Muscle of leg (tissue), 11 donors: ENCODE measurements around the gene TMEM100. TPM values are rescaled to one million over a fixed set of nuclear protein-coding genes. Genes with fewer than 3 reads are reported as not detected.

Source experiments
- DNase-seq: peaks from one replicate; pipeline ENCODE4 v3.0.0; 2013
- H3K27ac ChIP-seq: one replicate; pipeline ENCODE4 v1.5.1; 2013; ENCODE audit warnings: mild to moderate bottlenecking, low read length, control low read depth
- H3K27me3 ChIP-seq: one replicate; pipeline ENCODE4 v1.6.1; 2013; ENCODE audit warnings: low read length; ENCODE audit not compliant: control insufficient read depth, insufficient read depth
- H3K36me3 ChIP-seq: one replicate; pipeline ENCODE4 v1.6.1; 2013; ENCODE audit warnings: low read length; ENCODE audit not compliant: control insufficient read depth, insufficient read depth
- H3K4me1 ChIP-seq: one replicate; pipeline ENCODE4 v1.6.1; 2013; ENCODE audit warnings: low read length; ENCODE audit not compliant: control insufficient read depth, insufficient read depth
- H3K4me3 ChIP-seq: one replicate; pipeline ENCODE4 v1.5.1; 2013; ENCODE audit warnings: low read length, control low read depth
- H3K9me3 ChIP-seq: replicated peaks from 2 replicates; pipeline ENCODE4 v1.6.1; 2013; ENCODE audit warnings: low read depth, low read length; ENCODE audit not compliant: control insufficient read depth
- WGBS: methylation state at CpG from one replicate; pipeline ENCODE4 v1.1.5; 2013; ENCODE audit warnings: missing lambda C conversion rate; ENCODE audit not compliant: insufficient coverage; 5-methylcytosine and 5-hydroxymethylcytosine counted together
- polyA plus RNA-seq, 8 donors: library from polyadenylated mRNA; unstranded; fragments of 120-200 nt; gene quantifications; one replicate each; pipeline versions ENCODE4 v1.2.1 to v1.2.3, GENCODE V29; 2013; ENCODE audit warnings: inconsistent platforms in 1 of 8, low replicate concordance in 1 of 8; ENCODE audit not compliant: insufficient read length in 8 of 8, insufficient read depth in 1 of 8
- total RNA-seq: library from RNA; stranded (reverse); fragments of 120-200 nt; gene quantifications from one replicate; pipeline ENCODE4 v1.2.4, GENCODE V29; 2013

The TMEM100 gene
- total and polyA plus RNA-seq, 9 donors, result 4.5 to 11.2 (median 9.1) TPM

DNA sequence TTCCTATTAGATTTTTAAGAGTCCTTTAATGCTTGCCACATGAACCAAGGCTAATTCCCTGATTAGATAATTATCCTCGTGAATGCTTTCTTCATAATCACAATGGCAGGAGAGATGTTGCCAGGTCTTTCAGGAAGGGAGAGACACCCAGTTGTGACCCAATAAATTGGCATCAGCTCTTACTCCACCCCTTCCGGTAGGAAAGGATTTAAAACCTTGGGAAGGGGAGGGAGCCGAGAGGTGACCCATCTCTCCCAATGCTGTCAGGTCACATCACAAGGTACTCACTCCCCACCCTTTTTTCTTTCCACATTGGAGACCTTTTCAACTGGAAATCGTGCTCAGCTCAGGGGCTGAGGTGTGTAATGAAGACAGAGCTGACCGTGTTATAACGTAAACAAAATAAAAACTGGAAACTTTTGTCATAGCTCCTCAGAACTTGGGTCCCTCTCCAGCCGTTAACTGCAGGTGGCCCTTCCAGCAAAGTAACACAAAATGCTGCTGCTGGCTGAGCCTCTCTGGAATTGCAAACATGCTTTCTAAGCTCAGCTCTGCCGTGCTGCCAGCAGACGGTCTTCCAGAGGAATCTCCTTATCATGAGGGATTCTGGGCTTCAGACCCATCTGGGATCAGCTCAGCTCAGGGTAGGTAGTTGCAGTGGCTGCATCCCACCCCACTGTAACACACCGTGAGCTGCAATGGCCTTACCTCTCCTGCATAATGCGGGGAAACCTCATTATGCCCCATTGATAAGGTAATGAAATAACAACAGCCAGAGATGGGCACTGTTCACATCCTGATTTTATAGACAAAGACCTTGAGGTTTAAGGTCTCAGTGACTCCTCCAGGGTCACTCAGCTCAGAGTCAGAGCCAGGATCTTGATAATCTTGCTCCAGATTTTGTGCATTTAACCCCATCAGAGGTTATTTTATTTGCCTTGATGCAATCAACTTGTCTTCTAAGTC lies 15.6 kb downstream of the TMEM100 start:
- Histone ChIP-seq H3K36me3 (no peaks in the 10 kb centered on the region), H3K27me3 (peaks cover 3% of the 10 kb centered on the region), H3K4me1 (no peaks in the 10 kb centered on the region), H3K27ac (no peak overlapping the region), H3K4me3 (no peak overlapping the region), H3K9me3 (no peaks in the 10 kb centered on the region)
- WGBS, result 21% methylated on average over 6 of the region's 11 CpGs
- DNase-seq, result peak; percentile 38

- Histone ChIP-seq H3K36me3 (no peaks in the 10 kb centered on the region), H3K4me3 (no peak overlapping the region), H3K27ac (no peak overlapping the region), H3K9me3 (no peaks in the 10 kb centered on the region), H3K27me3 (peaks cover 7% of the 10 kb centered on the region), H3K4me1 (no peaks in the 10 kb centered on the region)
- no peak for DNase-seq
Measured at GRCh38 chr17:55705847-55706246, 16.8 kb downstream of the TMEM100 start.

- H3K27ac ChIP-seq, result no peak overlapping the region
- DNase-seq, result no peak
- H3K4me3 ChIP-seq, result no peak overlapping the region
- H3K36me3 ChIP-seq, result no peaks in the 10 kb centered on the region
- WGBS, result 75% methylated on average over 1 of the region's 1 CpG
- no peaks in the 10 kb centered on the region for H3K9me3 ChIP-seq
- H3K4me1 ChIP-seq, result peaks cover 2% of the 10 kb centered on the region
- H3K27me3 ChIP-seq, result peaks cover 7% of the 10 kb centered on the region
Measured at GRCh38 chr17:55704401-55704800, 18.3 kb downstream of the TMEM100 start.

GRCh38 chr17:55702150-55702549 lies 20.5 kb downstream of the TMEM100 start:
- DNase-seq, result no peak
- WGBS, result 100% methylated on average over 1 of the region's 7 CpGs
- Histone ChIP-seq H3K36me3 (no peaks in the 10 kb centered on the region), H3K27ac (no peak overlapping the region), H3K27me3 (peaks cover 17% of the 10 kb centered on the region), H3K4me3 (no peak overlapping the region), H3K4me1 (peaks cover 9% of the 10 kb centered on the region), H3K9me3 (no peaks in the 10 kb centered on the region)

- Histone ChIP-seq H3K4me1 (peaks cover 9% of the 10 kb centered on the region), H3K27ac (no peak overlapping the region), H3K27me3 (peaks cover 14% of the 10 kb centered on the region), H3K36me3 (no peaks in the 10 kb centered on the region), H3K4me3 (no peak overlapping the region), H3K9me3 (no peaks in the 10 kb centered on the region)
- WGBS, result 59% methylated on average over 3 of the region's 8 CpGs
- DNase-seq, result peak; percentile 47
Measured at GRCh38 chr17:55699181-55699860, 23.3 kb downstream of the TMEM100 start.

- H3K27me3 ChIP-seq, result peaks cover 11% of the 10 kb centered on the region
- no peak overlapping the region for H3K27ac ChIP-seq
- no peak overlapping the region for H3K4me3 ChIP-seq
- no peaks in the 10 kb centered on the region for H3K36me3 ChIP-seq
- H3K4me1 ChIP-seq, result peaks cover 21% of the 10 kb centered on the region
- WGBS, result 83% methylated on average over 2 of the region's 5 CpGs
- DNase-seq, result peak; percentile 65
- H3K9me3 ChIP-seq, result no peaks in the 10 kb centered on the region
Measured at GRCh38 chr17:55694286-55694910, 28.3 kb downstream of the TMEM100 start.

GRCh38 chr17:55693254-55694216 lies 29.1 kb downstream of the TMEM100 start:
- peak overlapping the region; percentile 43 for H3K27ac ChIP-seq
- H3K9me3 ChIP-seq, result no peaks in the 10 kb centered on the region

DNA sequence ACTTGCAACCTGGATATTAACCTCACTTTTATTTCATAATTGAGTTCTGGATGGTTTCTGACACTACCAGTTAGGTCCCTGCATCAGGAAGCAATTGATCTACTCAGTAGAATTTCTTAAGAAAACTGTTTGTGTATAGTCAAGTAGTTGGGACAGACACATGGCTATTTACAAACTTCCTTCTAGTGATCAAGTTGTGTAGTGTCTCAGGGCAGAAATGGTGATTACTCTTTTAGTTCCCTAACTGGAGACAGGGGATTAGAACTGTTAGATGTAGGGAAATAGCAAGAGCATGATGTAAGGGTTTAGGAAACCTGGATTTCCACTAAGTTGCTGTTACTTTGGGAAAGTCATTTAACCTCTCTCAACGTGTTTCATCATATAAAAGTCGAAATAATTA lies 30.4 kb downstream of the TMEM100 start:
- Histone ChIP-seq H3K36me3 (no peaks in the 10 kb centered on the region), H3K4me1 (peaks cover 14% of the 10 kb centered on the region), H3K4me3 (no peak overlapping the region), H3K27me3 (peaks cover 2% of the 10 kb centered on the region), H3K9me3 (no peaks in the 10 kb centered on the region), H3K27ac (no peak overlapping the region)
- no peak for DNase-seq
- WGBS, result 80% methylated on average over 1 of the region's 2 CpGs

More at GRCh38 chr17:55693254-55694216, 29.1 kb downstream of the TMEM100 start:
- DNase-seq, result peak; percentile 75
- Histone ChIP-seq H3K4me3 (no peak overlapping the region), H3K36me3 (no peaks in the 10 kb centered on the region), H3K27me3 (peaks cover 7% of the 10 kb centered on the region), H3K4me1 (peaks cover 14% of the 10 kb centered on the region)
- WGBS, result 67% methylated on average over 1 of the region's 5 CpGs

DNA sequence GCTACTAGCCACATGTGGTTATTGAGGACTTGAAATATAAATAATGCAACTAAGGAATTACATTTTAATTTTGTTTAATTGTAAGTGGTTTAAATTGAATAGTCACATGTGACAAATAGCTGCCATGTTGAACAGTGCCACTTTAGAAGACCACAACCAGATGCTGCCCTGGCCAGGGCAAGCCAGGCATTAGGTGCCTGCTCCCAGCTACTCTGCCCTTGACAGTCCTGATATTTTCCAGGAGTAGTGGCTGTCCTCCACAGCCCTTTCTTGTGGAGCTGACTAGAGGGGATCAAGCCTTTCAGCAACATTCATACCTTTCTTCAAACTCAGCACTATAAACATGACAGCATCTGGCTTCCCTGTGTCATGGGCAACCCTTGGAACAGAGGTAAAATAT lies 31.0 kb downstream of the TMEM100 start:
- H3K4me3 ChIP-seq, result no peak overlapping the region

More for the DNA sequence above, 31.0 kb downstream of the TMEM100 start:
- Histone ChIP-seq H3K9me3 (peaks cover 3% of the 10 kb centered on the region), H3K36me3 (no peaks in the 10 kb centered on the region), H3K27ac (no peak overlapping the region), H3K4me1 (peaks cover 14% of the 10 kb centered on the region), H3K27me3 (no peaks in the 10 kb centered on the region)
- DNase-seq, result no peak
